NB4 (cell line): ENCODE data around the gene LPAR1.

Source experiments
- CTCF ChIP-seq: IDR thresholded peaks from one replicate; pipeline ENCODE4 v1.5.1; 2012; ENCODE audit warnings: low read depth, low read length
- MYC ChIP-seq: IDR thresholded peaks from 2 replicates; pipeline ENCODE4 v1.6.1; 2011; ENCODE audit warnings: low read depth, low read length
- POLR2A ChIP-seq: IDR thresholded peaks from 2 replicates; pipeline ENCODE4 v1.6.1; 2011; ENCODE audit warnings: mild to moderate bottlenecking; ENCODE audit not compliant: insufficient read length; ENCODE audit errors: extremely low read depth

- no peak for TF ChIP-seq CTCF
- TF ChIP-seq MYC = no peak
- TF ChIP-seq POLR2A = no peak
These were observed 200.8 kb downstream of the LPAR1 start for GRCh38 chr9:110837401-110838005.
